Activated CD8-positive, alpha-beta T cell treated with anti-CD3 and anti-CD28 coated beads for 36 hours (primary cell): ENCODE data around the gene AHRR. TPM values are rescaled to one million over a fixed set of nuclear protein-coding genes. Genes with fewer than 3 reads are reported as not detected.

Source experiments
- ATAC-seq: fragments of 200-7000 bp; cut with Tn5 transposase; one replicate; pipeline ENCODE4 v1.10.0; 2021; ENCODE audit warnings: mild to moderate bottlenecking, moderate library complexity
- CTCF ChIA-PET: fragments of 350-600 bp; sonication (Branson Sonifier 250); formaldehyde crosslinking; loops from one replicate; lab custom pipeline; 2021; ENCODE audit warnings: antibody characterized with exemption; lab: Charles Lee
- POLR2A ChIA-PET: fragments of 350-600 bp; sonication (Branson Sonifier 250); formaldehyde crosslinking; loops from one replicate; lab custom pipeline; 2021; ENCODE audit warnings: antibody characterized with exemption; lab: Charles Lee
- DNase-seq: peaks from one replicate; pipeline ENCODE4 v3.0.0-alpha.2; 2020
- H3K27ac Mint-ChIP-seq: one replicate; pipeline ENCODE4 v1.8.0; 2021; ENCODE audit warnings: mild to moderate bottlenecking, mixed read lengths
- H3K27me3 Mint-ChIP-seq: one replicate; pipeline ENCODE4 v1.8.0; 2021; ENCODE audit warnings: mixed read lengths
- H3K36me3 Mint-ChIP-seq: one replicate; pipeline ENCODE4 v1.8.0; 2021; ENCODE audit warnings: low read depth, mixed read lengths
- H3K4me1 Mint-ChIP-seq: one replicate; pipeline ENCODE4 v1.8.0; 2021; ENCODE audit warnings: low read depth, mixed read lengths
- H3K4me3 Mint-ChIP-seq: one replicate; pipeline ENCODE4 v1.8.0; 2021; ENCODE audit warnings: mild to moderate bottlenecking, moderate library complexity, mixed read lengths
- H3K9me3 Mint-ChIP-seq: one replicate; pipeline ENCODE4 v1.8.0; 2021; ENCODE audit warnings: mixed read lengths
- intact Hi-C: fragments of 100-400 bp; cut with micrococcal nuclease; formaldehyde crosslinking; loops from one replicate; pipeline ENCODE4 v1.10.0; 2022
- total RNA-seq, 2 experiments: library from RNA; stranded (reverse); gene quantifications; one replicate each; pipeline ENCODE4 v1.2.3, GENCODE V29; 2021
- TF ChIP-seq, protein P1 (sequence below): fragments of 200-600 bp; IDR thresholded peaks from one replicate; pipeline ENCODE4 v1.8.0; 2022; ENCODE audit warnings: antibody characterized with exemption, mild to moderate bottlenecking

Gene AHRR
- total RNA-seq, 2 experiments from 2014 or later = 26.3 to 27.9 TPM

DNA sequence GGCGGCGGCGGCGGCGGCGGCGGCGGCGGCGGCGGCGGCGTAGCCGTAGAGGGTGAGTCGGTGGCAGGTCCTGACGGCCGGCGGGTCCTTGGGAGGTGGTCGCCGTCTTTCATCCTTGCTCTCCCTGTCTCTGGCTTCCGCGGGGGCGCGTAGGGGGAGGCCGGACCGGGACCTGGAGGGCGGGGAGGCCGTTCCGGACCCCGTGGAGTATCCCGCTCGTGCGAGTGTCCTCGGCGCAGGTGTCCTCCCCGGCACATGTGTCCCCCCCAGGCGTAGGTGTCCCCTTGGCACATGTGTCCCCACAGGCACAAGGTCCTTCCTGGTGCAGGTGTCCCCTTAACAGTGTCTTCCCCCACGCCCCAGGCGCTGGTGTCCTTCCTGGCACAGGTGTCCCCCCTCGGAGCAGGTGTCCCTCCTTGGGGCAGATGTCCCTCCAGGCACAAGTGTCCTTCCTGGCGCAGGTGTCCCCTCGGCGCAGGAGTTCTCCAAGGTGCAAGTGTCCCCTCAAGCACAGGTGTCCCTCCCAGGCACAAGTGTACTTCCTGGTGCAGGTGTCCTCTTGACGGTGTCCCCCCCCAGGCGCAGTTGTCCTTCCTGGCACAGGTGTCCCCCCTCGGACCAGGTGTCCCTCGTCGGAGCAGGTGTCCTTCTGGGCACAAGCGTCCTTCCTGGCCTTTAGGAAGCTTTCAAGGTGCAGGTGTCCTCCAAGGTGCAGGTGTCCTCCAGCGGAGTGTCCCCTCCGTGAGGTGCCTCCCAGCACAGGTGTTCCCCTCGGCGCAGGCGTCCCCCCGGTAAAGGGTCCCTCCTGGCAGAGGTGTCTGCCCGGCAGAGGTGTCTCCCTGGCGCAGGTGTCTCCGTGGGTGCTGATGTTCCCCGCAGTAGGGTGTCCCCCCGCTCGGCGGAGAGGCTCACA, 122.0 kb downstream of the AHRR start:
- intact Hi-C loops = no loop called here
- Mint-ChIP-seq H3K36me3 (peaks cover 31% of the 10 kb centered on the region), H3K4me3 (peak overlapping the region; percentile 96), H3K4me1 (peaks cover 40% of the 10 kb centered on the region), H3K27me3 (no peaks in the 10 kb centered on the region), H3K9me3 (no peaks in the 10 kb centered on the region), H3K27ac (peak overlapping the region; percentile 77)
- ChIA-PET CTCF (interaction anchor here (3.7 kb wide), 2 partner anchors 29 to 127 kb away, joined by 24 to 28 read pairs; no protein-coding TSS in a partner anchor), POLR2A (interaction anchor here (1.8 to 4.6 kb wide), 3 partner anchors 9 to 28 kb away, joined by 5 to 20 read pairs (median 10); no protein-coding TSS in a partner anchor)
- TF ChIP-seq, protein P1, sequence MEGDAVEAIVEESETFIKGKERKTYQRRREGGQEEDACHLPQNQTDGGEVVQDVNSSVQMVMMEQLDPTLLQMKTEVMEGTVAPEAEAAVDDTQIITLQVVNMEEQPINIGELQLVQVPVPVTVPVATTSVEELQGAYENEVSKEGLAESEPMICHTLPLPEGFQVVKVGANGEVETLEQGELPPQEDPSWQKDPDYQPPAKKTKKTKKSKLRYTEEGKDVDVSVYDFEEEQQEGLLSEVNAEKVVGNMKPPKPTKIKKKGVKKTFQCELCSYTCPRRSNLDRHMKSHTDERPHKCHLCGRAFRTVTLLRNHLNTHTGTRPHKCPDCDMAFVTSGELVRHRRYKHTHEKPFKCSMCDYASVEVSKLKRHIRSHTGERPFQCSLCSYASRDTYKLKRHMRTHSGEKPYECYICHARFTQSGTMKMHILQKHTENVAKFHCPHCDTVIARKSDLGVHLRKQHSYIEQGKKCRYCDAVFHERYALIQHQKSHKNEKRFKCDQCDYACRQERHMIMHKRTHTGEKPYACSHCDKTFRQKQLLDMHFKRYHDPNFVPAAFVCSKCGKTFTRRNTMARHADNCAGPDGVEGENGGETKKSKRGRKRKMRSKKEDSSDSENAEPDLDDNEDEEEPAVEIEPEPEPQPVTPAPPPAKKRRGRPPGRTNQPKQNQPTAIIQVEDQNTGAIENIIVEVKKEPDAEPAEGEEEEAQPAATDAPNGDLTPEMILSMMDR = no peak
- DNase-seq (peak; percentile 51), ATAC-seq (peak; percentile 24)

GRCh38 chr5:444226-444625, 122.7 kb downstream of the AHRR start:
- DNase-seq = no peak
- Mint-ChIP-seq H3K36me3 (peaks cover 39% of the 10 kb centered on the region), H3K9me3 (no peaks in the 10 kb centered on the region), H3K4me1 (peaks cover 41% of the 10 kb centered on the region), H3K27me3 (no peaks in the 10 kb centered on the region), H3K27ac (peak overlapping the region; percentile 77), H3K4me3 (peak overlapping the region; percentile 96)
- ChIA-PET POLR2A (interaction anchor here (2.2 to 4.6 kb wide), 2 partner anchors 9 to 14 kb away, joined by 10 to 20 read pairs; no protein-coding TSS in a partner anchor), CTCF (interaction anchor here (3.7 kb wide), 2 partner anchors 29 to 128 kb away, joined by 24 to 28 read pairs; no protein-coding TSS in a partner anchor)
- no peak for ATAC-seq
- intact Hi-C loops = no loop called here
- TF ChIP-seq, protein P1 = no peak

DNA sequence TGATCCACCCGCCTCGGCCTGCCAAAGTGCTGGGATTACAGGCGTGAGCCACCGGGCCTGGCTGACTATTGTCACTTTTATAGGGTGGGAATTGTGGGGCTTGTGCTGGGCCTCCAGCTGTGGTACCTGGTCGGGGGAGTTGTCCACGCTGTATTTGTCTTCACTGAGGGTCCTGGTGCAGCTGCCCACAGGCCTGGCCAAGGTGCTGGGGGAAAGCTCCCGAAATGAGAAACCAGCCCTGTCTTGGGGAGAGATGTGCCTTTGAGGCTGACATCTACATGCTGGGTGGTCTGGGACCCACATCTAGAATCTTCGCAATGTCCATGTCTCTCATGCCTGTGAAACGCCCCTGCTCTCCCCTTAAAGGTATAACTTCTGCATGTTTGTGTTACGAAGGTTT, 124.1 kb downstream of the AHRR start:
- DNase-seq (no peak), ATAC-seq (no peak)
- ChIA-PET POLR2A (interaction anchor here (1.0 to 4.6 kb wide), 4 partner anchors 13 to 128 kb away, joined by 3 to 20 read pairs (median 6); no protein-coding TSS in a partner anchor), CTCF (interaction anchor here (1.0 to 3.7 kb wide), 9 partner anchors 9 to 257 kb away, joined by 3 to 28 read pairs (median 4); partner anchors contain the start of gene AHRR)
- H3K27ac Mint-ChIP-seq = no peak overlapping the region
- TF ChIP-seq, protein P1 = no peak
- H3K4me1 Mint-ChIP-seq = peaks cover 47% of the 10 kb centered on the region
- H3K36me3 Mint-ChIP-seq = peaks cover 51% of the 10 kb centered on the region
- intact Hi-C loops = no loop called here
- H3K4me3 Mint-ChIP-seq = no peak overlapping the region
- H3K27me3 Mint-ChIP-seq = no peaks in the 10 kb centered on the region
- H3K9me3 Mint-ChIP-seq = peaks cover 3% of the 10 kb centered on the region

GRCh38 chr5:446066-446882, 124.8 kb downstream of the AHRR start:
- CTCF ChIA-PET = interaction anchor here (0.9 to 3.7 kb wide), 24 partner anchors 9 to 257 kb away, joined by 3 to 28 read pairs (median 4); partner anchors contain the start of genes AHRR and CEP72
- POLR2A ChIA-PET = interaction anchor here (0.7 to 4.6 kb wide), 7 partner anchors 12 to 207 kb away, joined by 3 to 20 read pairs (median 4); no protein-coding TSS in a partner anchor
- intact Hi-C loops = no loop called here

More at GRCh38 chr5:446066-446882, 124.8 kb downstream of the AHRR start:
- Mint-ChIP-seq H3K27me3 (no peaks in the 10 kb centered on the region), H3K27ac (no peak overlapping the region), H3K36me3 (peaks cover 58% of the 10 kb centered on the region), H3K4me1 (peaks cover 43% of the 10 kb centered on the region), H3K9me3 (peaks cover 8% of the 10 kb centered on the region), H3K4me3 (no peak overlapping the region)
- DNase-seq (no peak), ATAC-seq (no peak)
- TF ChIP-seq, protein P1 = no peak
